Measurements from ENCODE around the gene S100A3. TPM values are rescaled to one million over a fixed set of nuclear protein-coding genes. Genes with fewer than 3 reads are reported as not detected.

Gene S100A3
- total RNA-seq, 1 donor from 2014 or later, result not detected

DNA sequence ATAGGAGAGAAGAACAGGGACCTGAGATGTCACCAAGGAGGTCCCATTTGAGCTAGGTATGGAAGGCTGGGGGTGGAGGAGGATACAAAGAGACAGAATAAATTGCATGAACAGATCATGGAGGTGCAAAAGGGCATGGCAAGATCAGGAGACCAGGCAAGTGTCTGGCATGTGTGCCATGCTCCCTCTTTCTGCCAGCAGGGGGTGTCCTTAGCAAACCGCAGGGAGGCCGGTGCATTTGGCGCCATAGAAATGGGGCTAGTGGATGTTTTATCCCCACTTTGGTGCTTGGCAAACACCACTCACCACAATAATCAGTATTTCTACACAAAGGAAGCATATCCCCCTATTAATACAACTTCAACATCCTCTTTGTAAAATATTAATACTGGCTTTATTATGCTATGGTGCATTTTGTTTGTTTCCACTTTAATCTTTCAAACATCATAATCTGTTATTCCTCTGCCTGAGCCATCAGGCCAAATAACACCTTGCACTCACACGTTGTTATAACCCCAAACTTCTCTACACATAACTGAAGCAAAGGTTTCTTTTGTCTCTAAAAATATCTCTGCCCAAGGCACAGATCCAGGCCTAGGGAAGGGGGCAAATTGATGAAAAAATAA is 39.2 kb downstream of the S100A3 start:
- DNase-seq (ENCODE audit: low read depth, low spot score), result peak; percentile 60
- no peak overlapping the region for H3K4me3 Mint-ChIP-seq

GRCh38 chr1:153509036-153509435 is 40.0 kb downstream of the S100A3 start:
- TF ChIP-seq, protein P1, sequence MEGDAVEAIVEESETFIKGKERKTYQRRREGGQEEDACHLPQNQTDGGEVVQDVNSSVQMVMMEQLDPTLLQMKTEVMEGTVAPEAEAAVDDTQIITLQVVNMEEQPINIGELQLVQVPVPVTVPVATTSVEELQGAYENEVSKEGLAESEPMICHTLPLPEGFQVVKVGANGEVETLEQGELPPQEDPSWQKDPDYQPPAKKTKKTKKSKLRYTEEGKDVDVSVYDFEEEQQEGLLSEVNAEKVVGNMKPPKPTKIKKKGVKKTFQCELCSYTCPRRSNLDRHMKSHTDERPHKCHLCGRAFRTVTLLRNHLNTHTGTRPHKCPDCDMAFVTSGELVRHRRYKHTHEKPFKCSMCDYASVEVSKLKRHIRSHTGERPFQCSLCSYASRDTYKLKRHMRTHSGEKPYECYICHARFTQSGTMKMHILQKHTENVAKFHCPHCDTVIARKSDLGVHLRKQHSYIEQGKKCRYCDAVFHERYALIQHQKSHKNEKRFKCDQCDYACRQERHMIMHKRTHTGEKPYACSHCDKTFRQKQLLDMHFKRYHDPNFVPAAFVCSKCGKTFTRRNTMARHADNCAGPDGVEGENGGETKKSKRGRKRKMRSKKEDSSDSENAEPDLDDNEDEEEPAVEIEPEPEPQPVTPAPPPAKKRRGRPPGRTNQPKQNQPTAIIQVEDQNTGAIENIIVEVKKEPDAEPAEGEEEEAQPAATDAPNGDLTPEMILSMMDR (conservative IDR thresholded peaks at IDR 0.05), result no peak
- Mint-ChIP-seq H3K27me3 (ENCODE audit: low read depth) (no peaks in the 10 kb centered on the region), H3K4me3 (no peak overlapping the region), H3K36me3 (ENCODE audit: low read depth) (no peaks in the 10 kb centered on the region), H3K27ac (ENCODE audit: unreplicated experiment) (no peak overlapping the region), H3K9me3 (no peaks in the 10 kb centered on the region), H3K4me1 (peaks cover 6% of the 10 kb centered on the region)
- no peak for DNase-seq (ENCODE audit: low read depth, low spot score)

More for the DNA sequence above, 39.2 kb downstream of the S100A3 start:
- Mint-ChIP-seq H3K9me3 (no peaks in the 10 kb centered on the region), H3K27ac (ENCODE audit: unreplicated experiment) (no peak overlapping the region), H3K36me3 (ENCODE audit: low read depth) (no peaks in the 10 kb centered on the region), H3K4me1 (peaks cover 6% of the 10 kb centered on the region), H3K27me3 (ENCODE audit: low read depth) (no peaks in the 10 kb centered on the region)
- TF ChIP-seq, protein P1 (conservative IDR thresholded peaks at IDR 0.05), result peak; percentile 71

GRCh38 chr1:153507926-153508583 is 41.0 kb downstream of the S100A3 start:
- TF ChIP-seq, protein P1 (conservative IDR thresholded peaks at IDR 0.05), result no peak
- H3K9me3 Mint-ChIP-seq, result no peaks in the 10 kb centered on the region
- H3K27ac Mint-ChIP-seq (ENCODE audit: unreplicated experiment), result peak overlapping the region; percentile 27
- no peaks in the 10 kb centered on the region for H3K36me3 Mint-ChIP-seq (ENCODE audit: low read depth)
- no peak for DNase-seq (ENCODE audit: low read depth, low spot score)
- peaks cover 6% of the 10 kb centered on the region for H3K4me1 Mint-ChIP-seq
- H3K27me3 Mint-ChIP-seq (ENCODE audit: low read depth), result no peaks in the 10 kb centered on the region
- no peak overlapping the region for H3K4me3 Mint-ChIP-seq

DNA sequence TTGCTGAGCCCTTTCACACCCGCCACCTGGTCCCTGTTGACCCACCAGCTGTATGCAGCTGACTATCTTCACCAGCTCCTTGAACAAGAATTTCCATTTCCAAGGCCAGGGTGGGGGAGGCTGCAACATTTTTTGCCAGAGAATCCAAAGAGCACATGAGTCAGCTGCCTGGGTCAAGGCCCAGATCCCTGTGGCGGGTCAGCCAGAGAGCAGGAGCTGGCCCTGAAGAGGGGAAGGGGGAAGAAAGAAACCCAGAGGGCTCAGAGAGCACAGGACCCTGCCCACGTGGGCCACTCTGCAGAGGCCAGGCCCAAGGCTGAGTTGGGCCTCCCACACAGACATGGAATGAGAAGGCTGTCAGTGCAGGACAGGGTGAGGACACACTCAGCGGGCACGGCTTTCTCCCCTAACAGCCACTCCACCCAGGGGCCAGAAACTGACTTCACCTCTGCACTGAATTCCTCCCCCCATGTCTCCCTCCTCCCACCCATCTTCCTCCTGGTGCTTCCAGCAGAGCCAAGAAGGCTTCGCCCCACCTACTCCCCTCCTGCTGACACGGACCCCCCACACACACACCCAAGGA is 42.1 kb downstream of the S100A3 start:
- H3K9me3 Mint-ChIP-seq, result no peaks in the 10 kb centered on the region
- peaks cover 6% of the 10 kb centered on the region for H3K4me1 Mint-ChIP-seq
- DNase-seq (ENCODE audit: low read depth, low spot score), result no peak
- no peaks in the 10 kb centered on the region for H3K27me3 Mint-ChIP-seq (ENCODE audit: low read depth)
- no peak overlapping the region for H3K27ac Mint-ChIP-seq (ENCODE audit: unreplicated experiment)
- TF ChIP-seq, protein P1 (conservative IDR thresholded peaks at IDR 0.05), result no peak
- no peaks in the 10 kb centered on the region for H3K36me3 Mint-ChIP-seq (ENCODE audit: low read depth)
- no peak overlapping the region for H3K4me3 Mint-ChIP-seq

DNA sequence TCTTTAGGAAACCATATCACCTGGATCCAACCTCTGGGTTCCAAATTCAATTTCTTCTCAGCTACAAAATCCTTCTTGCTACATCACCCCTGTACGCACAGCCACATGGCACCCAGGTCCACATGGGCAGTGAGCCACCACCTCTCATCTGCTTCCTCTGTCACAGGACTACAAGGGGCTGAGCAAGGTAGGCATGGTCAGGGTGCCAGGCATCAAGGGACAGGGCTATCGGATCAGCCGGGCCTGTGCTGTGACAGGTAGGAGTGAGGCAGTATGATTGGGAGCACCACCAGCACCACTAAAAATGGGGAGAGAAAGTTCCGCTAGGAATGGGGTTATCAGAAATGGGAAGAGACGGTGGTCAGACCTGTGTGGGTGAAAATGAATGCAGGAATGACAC is 42.7 kb downstream of the S100A3 start:
- H3K4me1 Mint-ChIP-seq, result peaks cover 6% of the 10 kb centered on the region
- H3K9me3 Mint-ChIP-seq, result no peaks in the 10 kb centered on the region
- no peaks in the 10 kb centered on the region for H3K36me3 Mint-ChIP-seq (ENCODE audit: low read depth)
- H3K4me3 Mint-ChIP-seq, result no peak overlapping the region
- no peak for DNase-seq (ENCODE audit: low read depth, low spot score)
- H3K27me3 Mint-ChIP-seq (ENCODE audit: low read depth), result no peaks in the 10 kb centered on the region
- TF ChIP-seq, protein P1 (conservative IDR thresholded peaks at IDR 0.05), result no peak
- H3K27ac Mint-ChIP-seq (ENCODE audit: unreplicated experiment), result peak overlapping the region; percentile 57

Measured in neural crest cell (in vitro differentiated cells).